ENCODE data around the gene ADGRV1.

ADGRV1 gene

GRCh38 chr5:90874066-90874465 lies 315.5 kb downstream of the ADGRV1 start:
- DNase-seq = no peak

DNA sequence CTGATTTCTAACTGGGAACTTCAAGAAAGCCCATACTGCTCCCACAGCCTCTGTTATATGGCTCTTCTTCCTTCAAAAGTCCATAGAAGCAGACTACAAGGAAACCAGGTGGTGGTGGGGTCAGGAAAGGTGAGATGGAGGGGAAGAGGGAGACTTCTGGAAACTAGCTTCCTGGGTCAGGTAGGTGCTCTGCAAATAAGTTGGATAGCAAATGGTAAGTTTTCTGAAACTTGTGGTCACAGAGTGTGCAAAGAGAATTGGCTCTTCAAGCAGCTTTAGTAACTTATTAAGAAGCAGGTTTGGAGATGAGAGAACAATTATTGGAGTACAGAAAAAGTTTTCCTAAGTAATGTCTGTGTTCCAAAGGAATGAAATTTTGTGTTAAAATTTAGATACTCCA lies 316.9 kb downstream of the ADGRV1 start:
- no peak for DNase-seq

- no peak for DNase-seq
Observed at GRCh38 chr5:90876366-90876765, 317.8 kb downstream of the ADGRV1 start.

DNA sequence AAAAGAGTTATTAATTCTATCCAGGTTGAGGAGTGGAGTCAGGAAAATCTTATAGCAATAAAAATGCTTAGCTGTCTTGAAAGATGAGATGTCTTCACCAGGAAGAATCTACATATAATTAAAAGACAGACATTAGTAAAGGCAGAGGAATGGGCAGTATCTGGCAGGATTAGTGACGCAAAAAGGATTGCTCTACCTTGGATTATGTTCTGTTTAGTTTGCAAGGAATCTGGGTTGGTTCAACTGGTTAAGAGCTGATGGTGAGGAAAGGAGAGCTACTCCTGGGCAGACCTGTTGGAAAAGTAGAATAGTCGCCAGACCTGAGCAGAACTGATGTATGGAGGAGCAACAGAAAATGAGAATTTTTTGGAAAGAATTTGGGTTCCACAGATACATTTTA lies 318.5 kb downstream of the ADGRV1 start:
- no peak for DNase-seq

- no peak for DNase-seq
Observed at GRCh38 chr5:90878081-90878480, 319.5 kb downstream of the ADGRV1 start.

- no peak for DNase-seq
Observed at GRCh38 chr5:90878549-90879196, 320.1 kb downstream of the ADGRV1 start.

DNA sequence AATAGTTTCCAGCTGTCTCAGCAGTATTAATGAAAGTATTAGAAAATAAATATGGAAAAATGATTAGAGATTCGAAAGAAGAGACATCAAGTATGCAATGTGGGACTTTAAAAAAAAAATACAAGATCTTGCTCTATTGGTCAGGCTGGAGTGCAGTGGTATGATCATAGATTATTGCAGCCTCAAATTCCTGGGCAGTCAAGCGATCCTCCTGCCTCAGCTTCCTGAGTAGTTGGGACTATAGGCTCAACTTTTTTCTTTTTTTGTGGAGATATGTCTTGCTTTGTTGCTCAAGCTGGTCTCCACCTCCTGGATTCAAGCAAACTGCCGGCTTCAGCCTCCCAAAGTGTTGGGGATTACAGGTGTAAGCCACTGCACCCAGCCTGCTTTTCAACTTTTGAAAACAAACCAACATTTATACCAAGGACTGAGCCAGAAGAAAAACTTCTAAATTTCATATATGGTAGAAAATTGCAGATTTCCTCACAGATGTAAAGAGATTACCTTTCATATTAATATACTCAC lies 323.1 kb downstream of the ADGRV1 start:
- no peak for DNase-seq

- DNase-seq = no peak
Observed at GRCh38 chr5:90882448-90882847, 323.9 kb downstream of the ADGRV1 start.

DNA sequence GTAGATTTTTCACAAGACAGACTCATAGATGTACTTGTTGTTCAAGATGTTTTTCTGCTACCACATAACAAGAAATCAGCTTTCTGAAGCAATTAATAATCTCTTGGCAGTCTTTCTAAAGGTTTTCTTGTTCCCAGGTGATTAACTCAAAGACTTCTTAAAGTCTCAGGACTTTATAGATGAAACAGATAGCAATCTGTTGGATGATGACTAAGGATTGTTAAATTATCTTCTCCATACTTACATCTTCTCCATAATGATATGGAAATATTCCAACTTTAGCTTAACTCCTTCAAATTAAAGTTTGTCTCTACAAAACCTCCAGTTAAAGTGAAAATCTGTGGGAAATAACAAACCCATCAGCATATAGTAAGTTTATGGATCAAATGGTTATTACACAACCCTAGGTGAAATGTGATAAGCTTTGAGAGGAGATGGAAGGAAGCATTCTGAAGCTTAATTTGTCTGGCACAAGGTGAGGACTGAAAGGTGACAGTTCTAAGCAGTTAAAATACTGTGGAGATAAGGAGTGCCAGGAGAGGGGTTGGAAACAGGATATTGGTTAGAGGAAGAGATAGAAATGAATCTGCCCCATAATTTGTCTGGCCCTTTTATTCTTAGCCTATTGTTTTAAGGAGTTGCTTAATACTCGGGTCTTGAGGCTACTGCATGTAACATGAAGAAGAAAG lies 326.7 kb downstream of the ADGRV1 start:
- DNase-seq = no peak

DNA sequence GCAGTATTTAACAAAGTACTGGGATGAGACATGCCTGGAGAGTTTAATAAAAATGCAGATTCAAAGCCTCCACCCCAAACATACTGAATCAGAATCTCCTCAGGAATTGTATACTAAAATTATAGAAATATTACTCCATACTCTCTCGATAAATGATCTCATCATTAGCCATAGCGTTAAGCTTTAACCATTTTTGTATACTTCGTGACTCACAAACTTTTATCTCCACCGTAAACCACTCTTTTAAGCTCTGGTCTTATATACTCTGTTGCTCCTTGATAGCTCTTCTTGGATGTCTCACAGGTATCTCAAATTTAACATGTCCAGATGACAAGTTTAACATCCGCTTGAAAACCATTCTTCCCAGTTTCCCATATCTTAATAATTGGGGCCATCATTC lies 327.8 kb downstream of the ADGRV1 start:
- no peak for DNase-seq

DNA sequence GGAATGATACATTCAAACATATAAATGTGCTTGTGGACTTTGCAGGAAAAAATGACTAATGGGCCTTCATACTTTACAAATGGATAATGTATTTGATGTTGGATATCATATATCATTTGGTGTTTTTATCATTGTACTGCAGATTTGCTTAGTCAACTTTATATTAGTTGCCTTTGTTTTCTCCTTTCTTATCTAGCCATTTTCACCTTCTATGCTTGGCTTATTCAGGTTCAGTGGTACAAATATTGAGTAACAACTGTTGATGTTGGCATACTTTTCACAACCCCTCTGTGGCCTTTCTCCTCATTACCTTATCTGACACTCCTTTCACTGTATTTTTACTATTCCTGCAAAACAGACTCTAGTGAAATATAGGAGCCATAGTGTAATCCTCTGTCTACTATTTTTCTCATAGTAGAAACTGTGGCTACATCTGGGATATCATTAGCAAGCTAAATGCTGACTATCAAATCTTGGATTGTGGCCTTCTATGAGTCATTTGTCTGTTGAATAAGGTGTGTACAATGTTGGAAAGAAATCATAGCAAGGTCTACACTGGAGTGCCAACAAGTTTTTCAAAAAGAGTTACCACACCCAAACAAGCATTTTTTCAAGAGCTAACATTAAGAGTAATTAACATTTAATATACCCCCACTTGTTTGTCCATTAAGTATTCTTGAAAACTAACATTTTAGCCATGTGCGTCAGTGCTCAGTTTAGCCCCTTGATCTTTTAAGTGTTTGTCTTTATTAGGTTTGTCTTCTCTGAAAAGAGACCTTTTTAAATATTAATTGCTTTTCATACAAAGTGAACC lies 330.1 kb downstream of the ADGRV1 start:
- DNase-seq = no peak

DNA sequence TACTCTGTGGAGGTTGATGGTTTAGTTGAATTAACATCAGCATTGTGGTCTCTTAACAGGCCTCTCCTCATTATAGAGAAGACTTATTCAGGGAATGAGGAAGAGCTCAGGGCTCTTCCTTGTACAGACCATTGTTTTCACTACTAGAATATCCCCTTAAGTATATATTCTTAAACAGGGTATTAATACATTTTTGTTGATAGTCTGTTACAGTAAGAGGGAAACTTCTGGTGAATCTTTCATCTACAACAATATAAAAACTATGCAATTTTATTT lies 330.7 kb downstream of the ADGRV1 start:
- DNase-seq = no peak

GRCh38 chr5:90890180-90890579 lies 331.6 kb downstream of the ADGRV1 start:
- DNase-seq = no peak

DNA sequence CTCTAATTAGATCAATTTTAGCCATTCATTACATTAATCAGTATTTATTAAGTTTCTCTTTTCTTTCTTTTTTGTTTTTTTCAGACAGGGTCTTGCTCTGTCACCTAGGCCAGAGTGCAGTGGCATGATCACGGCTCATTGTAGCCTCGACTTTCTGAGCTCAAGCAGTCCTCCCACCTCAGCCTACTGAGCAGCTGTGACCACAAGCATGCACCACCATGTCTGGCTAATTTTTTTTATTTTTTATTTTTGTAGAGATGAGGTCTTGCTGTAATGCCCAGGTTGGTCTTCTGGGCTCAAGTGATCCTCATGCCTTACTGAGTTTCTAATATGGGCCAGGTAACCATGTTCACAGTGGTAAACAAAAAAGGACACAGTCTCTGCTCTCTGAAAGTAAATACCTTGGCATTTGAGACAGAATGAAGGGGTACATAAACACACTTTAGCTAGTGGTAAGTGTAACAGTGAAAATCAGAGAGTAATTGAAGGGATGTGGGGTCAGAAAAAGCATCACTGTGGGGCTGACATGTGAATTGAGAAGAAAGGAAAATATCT lies 336.3 kb downstream of the ADGRV1 start:
- DNase-seq = no peak

GRCh38 chr5:90897618-90898017 lies 339.0 kb downstream of the ADGRV1 start:
- no peak for DNase-seq

DNA sequence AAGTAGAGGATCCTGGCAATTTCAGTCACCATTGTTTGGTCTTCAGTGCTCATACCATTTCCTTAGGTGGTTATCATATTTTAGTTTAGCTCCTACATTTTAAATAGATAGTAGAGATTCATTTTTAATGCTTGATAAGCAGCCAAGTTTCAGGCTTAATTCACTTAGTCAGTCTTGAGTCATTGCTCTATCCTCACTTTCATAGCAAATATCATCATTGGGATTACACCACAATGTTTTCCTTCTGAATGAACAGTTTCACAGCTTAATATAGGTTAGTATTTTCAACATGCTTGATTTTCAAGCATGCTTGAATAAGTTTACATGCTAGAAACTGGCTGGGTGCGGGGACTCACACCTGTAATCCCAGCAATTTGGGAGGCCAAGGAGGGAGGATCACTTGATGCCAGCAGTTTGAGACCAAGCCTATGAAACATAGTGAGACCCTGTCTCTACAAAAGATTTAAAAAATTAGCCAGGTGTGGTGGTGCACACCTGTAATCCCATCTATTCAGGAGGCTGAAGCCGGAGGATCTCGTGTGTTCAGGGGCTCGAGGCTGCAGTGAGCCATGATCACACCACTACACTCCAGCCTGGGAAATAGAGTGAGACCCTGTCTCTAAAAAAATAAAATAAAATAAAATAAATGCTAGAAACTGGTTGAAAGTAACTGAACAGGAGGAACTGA lies 339.9 kb downstream of the ADGRV1 start:
- no peak for DNase-seq

GRCh38 chr5:90899014-90899604 lies 340.5 kb downstream of the ADGRV1 start:
- DNase-seq = no peak

DNA sequence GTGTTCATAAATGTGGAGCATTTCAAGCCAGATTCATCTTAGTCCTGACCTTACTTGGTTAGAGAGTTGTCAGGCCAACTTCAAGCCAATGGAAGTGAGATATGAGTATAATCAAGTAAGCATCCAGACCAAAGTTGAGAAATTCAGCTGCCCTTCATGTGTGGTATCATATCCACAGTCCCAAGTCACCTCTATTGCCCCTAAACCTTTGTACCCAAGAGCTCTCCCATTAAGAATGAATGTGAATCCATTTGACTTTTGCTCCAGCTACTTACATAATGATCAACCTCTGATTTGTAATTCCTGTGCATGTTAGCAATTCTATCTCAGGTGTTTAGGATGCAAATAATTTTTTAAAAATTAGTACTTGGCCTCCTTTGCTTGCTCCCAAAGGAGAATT lies 342.7 kb downstream of the ADGRV1 start:
- DNase-seq = no peak

GRCh38 chr5:90902170-90902569 lies 343.6 kb downstream of the ADGRV1 start:
- DNase-seq = no peak

DNA sequence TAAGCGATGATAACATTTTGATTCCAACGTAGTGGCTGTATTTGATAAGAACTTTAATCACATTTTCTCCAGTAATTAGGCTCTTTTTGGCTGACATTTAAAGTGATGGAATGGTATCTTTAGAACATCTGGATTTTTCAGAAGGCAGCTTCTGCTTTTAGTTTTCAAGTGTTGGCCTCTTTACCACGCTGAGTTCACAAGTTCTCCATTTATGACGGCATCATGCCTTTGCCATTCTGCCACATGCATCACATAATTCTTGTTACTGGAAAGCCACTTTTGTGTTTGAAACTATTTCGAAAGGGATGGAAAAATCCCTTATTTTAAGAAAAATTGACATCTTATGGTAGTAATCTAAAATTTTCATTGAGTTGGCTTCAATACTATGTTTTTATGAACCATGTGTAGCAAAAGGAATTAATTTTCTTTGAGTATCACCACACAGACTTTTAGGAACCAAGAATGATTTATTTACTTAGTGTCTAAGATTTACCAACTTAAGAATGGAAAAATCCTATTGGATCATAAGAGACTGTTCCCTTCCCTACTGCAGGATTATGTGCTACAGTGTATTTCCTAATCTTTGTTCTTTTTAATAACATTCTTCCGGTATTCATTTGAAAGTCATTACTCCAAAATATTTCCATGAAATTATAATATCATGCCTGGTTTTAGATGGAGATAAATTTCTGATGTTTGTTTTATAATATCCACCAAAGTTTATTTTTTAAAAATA lies 344.2 kb downstream of the ADGRV1 start:
- DNase-seq = no peak

- no peak for DNase-seq
Observed at GRCh38 chr5:90909101-90909503, 350.5 kb downstream of the ADGRV1 start.

DNA sequence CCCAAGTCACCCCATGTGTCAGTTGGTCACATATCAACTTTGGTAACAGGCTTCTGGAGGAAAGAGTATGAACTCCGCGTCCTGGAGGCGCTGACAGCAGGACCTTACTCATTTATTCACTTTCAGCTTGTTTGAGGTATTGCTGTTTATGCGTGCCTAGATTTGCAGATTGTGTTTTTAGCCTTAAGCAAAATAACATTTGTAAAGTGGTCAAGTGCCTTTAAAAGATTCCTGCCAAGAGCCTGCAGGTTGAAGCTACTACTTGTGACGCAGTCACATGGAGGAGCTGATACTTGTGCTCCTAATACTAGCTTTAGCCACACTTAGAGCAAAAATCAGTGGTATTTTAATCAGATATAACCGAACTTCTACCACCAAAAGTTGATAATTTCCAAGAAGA lies 351.3 kb downstream of the ADGRV1 start:
- DNase-seq = no peak
